OCI-LY3 (cell line): ENCODE data around the gene IFI35.
"Not testable (repeated sequence)": the region's sequence is repeated elsewhere in the genome, so short reads cannot be mapped to it uniquely, and the experiment has no call there.

Experiments
- H2AFZ ChIP-seq: fragments of 200-600, 300-600 bp; shearing (Covaris generic); 2 replicates; pipeline ENCODE4 v1.6.0; 2014; ENCODE audit warnings: antibody characterized with exemption, low read depth, low read length
- H3K27ac ChIP-seq: fragments of 200-600, 300-600 bp; sonication (generic); 2 replicates; pipeline ENCODE4 v1.5.1; 2014; ENCODE audit warnings: mild to moderate bottlenecking, low read length, moderate library complexity, mixed read lengths
- H3K27me3 ChIP-seq: fragments of 200-600, 300-600 bp; sonication (generic); 2 replicates; pipeline ENCODE4 v1.6.1; 2014; ENCODE audit warnings: low read depth, low read length, mixed read lengths
- H3K36me3 ChIP-seq: fragments of 200-600, 300-600 bp; sonication (generic); replicated peaks from 2 replicates; pipeline ENCODE3; 2014; ENCODE audit warnings: low read depth, low read length, mixed read lengths
- H3K4me1 ChIP-seq: fragments of 300-600, 200-600 bp; sonication (generic); 2 replicates; pipeline ENCODE4 v1.6.1; 2014; ENCODE audit warnings: low read length, mixed read lengths
- H3K4me2 ChIP-seq: fragments of 200-600, 300-600 bp; sonication (generic); 2 replicates; pipeline ENCODE4 v1.6.1; 2014; ENCODE audit warnings: low read length, mixed read lengths
- H3K4me3 ChIP-seq: fragments of 300-600, 200-600 bp; sonication (generic); 2 replicates; pipeline ENCODE4 v1.5.1; 2014; ENCODE audit warnings: antibody characterized with exemption, mild to moderate bottlenecking, low read length, moderate library complexity
- H3K79me2 ChIP-seq: fragments of 300-600, 200-600 bp; shearing (Covaris generic); 2 replicates; pipeline ENCODE4 v1.6.1; 2014; ENCODE audit warnings: mild to moderate bottlenecking, low read length, mixed read lengths
- H3K9ac ChIP-seq: fragments of 300-600, 200-600 bp; shearing (Covaris generic); 2 replicates; pipeline ENCODE4 v1.6.0; 2014; ENCODE audit warnings: mild to moderate bottlenecking, low read length, moderate library complexity
- H3K9me3 ChIP-seq: fragments of 200-600, 300-600 bp; shearing (Covaris generic); 2 replicates; pipeline ENCODE4 v1.6.1; 2014; ENCODE audit warnings: low read length, mixed read lengths; ENCODE audit not compliant: insufficient read depth
- H4K20me1 ChIP-seq: fragments of 200-600, 300-600 bp; sonication (generic); 2 replicates; pipeline ENCODE4 v1.6.1; 2016; ENCODE audit warnings: low read length, mixed read lengths; ENCODE audit not compliant: insufficient read depth
- EZH2phosphoT487 ChIP-seq: fragments of 200-600 bp; shearing (Covaris generic); IDR thresholded peaks from 2 replicates; pipeline ENCODE4 v1.6.1; 2018; ENCODE audit warnings: antibody characterized with exemption, mixed run types, low read depth
- TF ChIP-seq, protein P1 (sequence below): fragments of 200-600, 300-600 bp; sonication (generic); IDR thresholded peaks from 2 replicates; pipeline ENCODE4 v1.5.1; 2014; ENCODE audit warnings: antibody characterized with exemption, low read length, low read depth

Gene IFI35

DNA sequence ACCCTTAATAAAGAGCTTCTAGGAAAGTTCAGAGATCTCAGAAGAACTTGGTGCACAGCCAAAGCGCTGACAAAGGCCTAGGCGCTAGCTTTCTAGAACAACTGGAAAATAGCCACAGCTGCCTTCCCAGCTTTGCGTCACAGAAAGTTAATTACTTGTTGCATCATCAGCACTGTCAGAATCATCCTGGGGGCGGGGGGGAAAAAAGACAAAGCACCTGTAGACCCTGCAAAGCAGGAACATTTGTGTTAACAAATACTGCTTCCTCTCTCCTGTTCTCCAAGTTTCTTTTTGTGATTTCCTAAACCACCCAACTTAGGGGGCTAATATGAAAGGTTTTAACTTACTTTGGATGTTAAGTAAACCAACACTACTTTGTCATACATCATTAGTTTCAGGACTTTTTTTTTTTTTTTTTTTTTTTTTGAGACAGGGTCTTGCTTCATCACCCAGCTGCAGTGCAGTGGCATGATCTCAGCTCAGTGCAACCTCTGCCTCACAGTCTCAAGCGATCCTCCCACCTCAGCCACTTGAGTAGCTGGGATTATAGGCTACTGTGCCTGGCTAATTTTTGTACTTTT, 37.5 kb upstream of the IFI35 start:
- Histone ChIP-seq H3K27ac (peak overlapping the region; percentile 46), H3K9ac (no peak overlapping the region)
- TF ChIP-seq, protein P1, sequence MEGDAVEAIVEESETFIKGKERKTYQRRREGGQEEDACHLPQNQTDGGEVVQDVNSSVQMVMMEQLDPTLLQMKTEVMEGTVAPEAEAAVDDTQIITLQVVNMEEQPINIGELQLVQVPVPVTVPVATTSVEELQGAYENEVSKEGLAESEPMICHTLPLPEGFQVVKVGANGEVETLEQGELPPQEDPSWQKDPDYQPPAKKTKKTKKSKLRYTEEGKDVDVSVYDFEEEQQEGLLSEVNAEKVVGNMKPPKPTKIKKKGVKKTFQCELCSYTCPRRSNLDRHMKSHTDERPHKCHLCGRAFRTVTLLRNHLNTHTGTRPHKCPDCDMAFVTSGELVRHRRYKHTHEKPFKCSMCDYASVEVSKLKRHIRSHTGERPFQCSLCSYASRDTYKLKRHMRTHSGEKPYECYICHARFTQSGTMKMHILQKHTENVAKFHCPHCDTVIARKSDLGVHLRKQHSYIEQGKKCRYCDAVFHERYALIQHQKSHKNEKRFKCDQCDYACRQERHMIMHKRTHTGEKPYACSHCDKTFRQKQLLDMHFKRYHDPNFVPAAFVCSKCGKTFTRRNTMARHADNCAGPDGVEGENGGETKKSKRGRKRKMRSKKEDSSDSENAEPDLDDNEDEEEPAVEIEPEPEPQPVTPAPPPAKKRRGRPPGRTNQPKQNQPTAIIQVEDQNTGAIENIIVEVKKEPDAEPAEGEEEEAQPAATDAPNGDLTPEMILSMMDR = no peak
- TF ChIP-seq EZH2phosphoT487 = no peak

DNA sequence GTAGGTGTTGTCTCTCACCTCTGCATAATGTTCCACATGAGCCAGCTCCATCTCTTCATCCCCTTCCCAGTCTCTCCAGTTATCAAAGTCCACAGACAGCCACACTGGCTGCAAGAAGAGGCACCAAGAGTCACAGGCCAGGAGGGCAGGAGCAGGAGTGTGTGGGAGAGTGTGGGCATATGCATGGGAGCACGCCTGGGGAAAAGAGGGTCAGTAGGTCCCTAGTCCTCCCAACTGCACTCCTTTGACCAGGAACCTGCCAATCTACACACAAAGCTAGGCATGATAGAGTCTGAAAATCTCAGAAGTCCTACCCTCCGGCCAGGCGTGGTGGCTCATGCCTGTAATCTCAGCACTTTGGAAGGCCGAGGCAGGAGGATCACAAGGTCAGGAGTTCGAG, 35.0 kb upstream of the IFI35 start:
- Histone ChIP-seq H3K27me3 (no peaks in the 10 kb centered on the region), H3K79me2 (no peaks in the 10 kb centered on the region), H3K9me3 (no peaks in the 10 kb centered on the region), H3K9ac (no peak overlapping the region), H4K20me1 (no peaks in the 10 kb centered on the region), H3K27ac (no peak overlapping the region), H3K4me2 (no peak overlapping the region), H3K4me3 (no peak overlapping the region), H2AFZ (no peak overlapping the region), H3K4me1 (peaks cover 31% of the 10 kb centered on the region), H3K36me3 (peaks cover 1% of the 10 kb centered on the region)
- no peak for TF ChIP-seq EZH2phosphoT487
- TF ChIP-seq, protein P1 = no peak

More for the DNA sequence above, 37.5 kb upstream of the IFI35 start:
- Histone ChIP-seq H3K9me3 (no peaks in the 10 kb centered on the region), H2AFZ (no peak overlapping the region), H3K4me1 (peaks cover 14% of the 10 kb centered on the region), H3K27me3 (no peaks in the 10 kb centered on the region), H3K36me3 (no peaks in the 10 kb centered on the region), H3K79me2 (peaks cover 6% of the 10 kb centered on the region), H3K4me2 (peak overlapping the region; percentile 18; the same call in 1 of the 2 replicates), H4K20me1 (no peaks in the 10 kb centered on the region), H3K4me3 (no peak overlapping the region)

- H4K20me1 ChIP-seq = not testable (repeated sequence)
These were observed 33.3 kb upstream of the IFI35 start for GRCh38 chr17:42973323-42973722.

DNA sequence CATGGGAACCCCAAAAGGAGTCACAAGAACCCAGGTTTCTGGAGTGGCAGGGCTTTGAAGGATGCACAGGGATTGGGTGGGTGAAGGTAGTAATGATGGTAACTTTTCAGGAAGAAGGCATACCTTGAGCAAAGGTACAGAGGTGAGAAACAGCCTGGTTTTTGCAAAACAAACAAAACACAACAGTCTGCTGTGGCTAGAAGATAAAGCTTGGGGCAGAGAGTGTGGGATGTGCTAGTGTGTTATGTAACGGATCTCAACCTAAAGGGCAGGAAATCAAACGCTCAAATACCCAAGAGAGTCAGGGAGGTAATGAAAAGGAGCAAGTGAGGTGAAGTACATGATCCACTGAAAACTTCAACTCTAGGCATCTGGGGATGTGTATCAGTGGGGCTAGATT, 31.3 kb upstream of the IFI35 start:
- H3K79me2 ChIP-seq = peaks cover 10% of the 10 kb centered on the region
- H3K4me1 ChIP-seq = peaks cover 30% of the 10 kb centered on the region
- no peak overlapping the region for H2AFZ ChIP-seq
- no peaks in the 10 kb centered on the region for H4K20me1 ChIP-seq
- peak overlapping the region; percentile 58 for H3K4me2 ChIP-seq
- peak overlapping the region; percentile 50 for H3K27ac ChIP-seq
- H3K27me3 ChIP-seq = no peaks in the 10 kb centered on the region
- TF ChIP-seq EZH2phosphoT487 = no peak
- TF ChIP-seq, protein P1 = no peak
- 0 out of 2 replicates have a peak overlapping the region, but pooled peaks have one; percentile 0 for H3K4me3 ChIP-seq
- H3K36me3 ChIP-seq = peaks cover 2% of the 10 kb centered on the region
- H3K9me3 ChIP-seq = no peaks in the 10 kb centered on the region
- no peak overlapping the region for H3K9ac ChIP-seq

More at GRCh38 chr17:42973323-42973722, 33.3 kb upstream of the IFI35 start:
- not testable (repeated sequence) for H3K9ac ChIP-seq, H3K36me3 ChIP-seq, H3K9me3 ChIP-seq, H3K27me3 ChIP-seq, H3K27ac ChIP-seq, H2AFZ ChIP-seq, H3K4me3 ChIP-seq, H3K4me2 ChIP-seq, H3K79me2 ChIP-seq
- H3K4me1 ChIP-seq = peaks cover 35% of the 10 kb centered on the region

DNA sequence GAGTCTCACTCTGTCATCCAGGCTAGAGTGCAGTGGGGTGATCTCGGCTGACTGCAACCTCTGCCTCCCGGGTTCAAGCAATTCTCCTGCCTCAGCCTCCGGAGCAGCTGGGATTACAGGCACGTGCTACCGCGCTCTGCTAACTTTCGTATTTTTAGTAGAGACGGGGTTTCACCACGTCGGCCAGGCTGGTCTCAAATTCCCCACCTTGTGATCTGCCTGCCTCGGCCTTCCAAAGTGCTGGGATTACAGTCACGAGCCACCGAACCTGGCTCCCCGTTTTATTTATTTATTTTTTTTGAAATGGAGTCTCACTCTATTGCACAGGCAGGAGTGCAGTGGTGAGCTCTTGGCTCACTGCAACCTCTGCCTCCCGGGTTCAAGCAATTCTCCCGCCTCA, 30.9 kb upstream of the IFI35 start:
- not testable (repeated sequence) for H3K9ac ChIP-seq, H3K9me3 ChIP-seq, H4K20me1 ChIP-seq, H2AFZ ChIP-seq, H3K36me3 ChIP-seq, H3K27me3 ChIP-seq
- peak overlapping the region; percentile 58 for H3K4me2 ChIP-seq
- H3K4me1 ChIP-seq = peaks cover 30% of the 10 kb centered on the region
- peak overlapping the region; percentile 50 for H3K27ac ChIP-seq
- H3K4me3 ChIP-seq = peak overlapping the region; percentile 0; the same call in 1 of the 2 replicates
- H3K79me2 ChIP-seq = peaks cover 12% of the 10 kb centered on the region
